Sciatic nerve (tissue), 2 donors: ENCODE results near the gene DALRD3. TPM values are rescaled to one million over a fixed set of nuclear protein-coding genes. Genes with fewer than 3 reads are reported as not detected.

Experiments used
- ATAC-seq: fragments of 200-7000 bp; cut with Tn5 transposase; one replicate; pipeline ENCODE4 v1.9.1; 2020; ENCODE audit warnings: mild to moderate bottlenecking, moderate library complexity
- DNase-seq: peaks from one replicate; pipeline ENCODE4 v3.0.0-alpha.2; 2020; ENCODE audit warnings: low spot score
- intact Hi-C: fragments of 100-400 bp; cut with DNase I; formaldehyde crosslinking; loops from one replicate; pipeline ENCODE4 v1.14.2; 2022
- total RNA-seq: library from RNA; stranded (reverse); fragmentation: NEBNext Ultra II Directional; extraction: Animal tissue kit (Norgen Biotek cat#: 25700); gene quantifications from one replicate; pipeline ENCODE4 v1.2.1, GENCODE V29; 2021
- donor health status: DM: no; HTN: no; CAD: no.
- donor health status: DM: no; HTN: no; CAD: no.

DALRD3 gene, protein sequence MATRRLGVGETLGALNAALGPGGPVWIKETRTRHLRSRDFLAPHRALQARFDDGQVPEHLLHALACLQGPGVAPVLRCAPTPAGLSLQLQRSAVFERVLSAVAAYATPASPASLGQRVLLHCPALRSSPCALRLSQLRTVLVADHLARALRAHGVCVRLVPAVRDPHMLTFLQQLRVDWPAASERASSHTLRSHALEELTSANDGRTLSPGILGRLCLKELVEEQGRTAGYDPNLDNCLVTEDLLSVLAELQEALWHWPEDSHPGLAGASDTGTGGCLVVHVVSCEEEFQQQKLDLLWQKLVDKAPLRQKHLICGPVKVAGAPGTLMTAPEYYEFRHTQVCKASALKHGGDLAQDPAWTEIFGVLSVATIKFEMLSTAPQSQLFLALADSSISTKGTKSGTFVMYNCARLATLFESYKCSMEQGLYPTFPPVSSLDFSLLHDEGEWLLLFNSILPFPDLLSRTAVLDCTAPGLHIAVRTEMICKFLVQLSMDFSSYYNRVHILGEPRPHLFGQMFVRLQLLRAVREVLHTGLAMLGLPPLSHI
- total RNA-seq, result 18.7 TPM

DNA sequence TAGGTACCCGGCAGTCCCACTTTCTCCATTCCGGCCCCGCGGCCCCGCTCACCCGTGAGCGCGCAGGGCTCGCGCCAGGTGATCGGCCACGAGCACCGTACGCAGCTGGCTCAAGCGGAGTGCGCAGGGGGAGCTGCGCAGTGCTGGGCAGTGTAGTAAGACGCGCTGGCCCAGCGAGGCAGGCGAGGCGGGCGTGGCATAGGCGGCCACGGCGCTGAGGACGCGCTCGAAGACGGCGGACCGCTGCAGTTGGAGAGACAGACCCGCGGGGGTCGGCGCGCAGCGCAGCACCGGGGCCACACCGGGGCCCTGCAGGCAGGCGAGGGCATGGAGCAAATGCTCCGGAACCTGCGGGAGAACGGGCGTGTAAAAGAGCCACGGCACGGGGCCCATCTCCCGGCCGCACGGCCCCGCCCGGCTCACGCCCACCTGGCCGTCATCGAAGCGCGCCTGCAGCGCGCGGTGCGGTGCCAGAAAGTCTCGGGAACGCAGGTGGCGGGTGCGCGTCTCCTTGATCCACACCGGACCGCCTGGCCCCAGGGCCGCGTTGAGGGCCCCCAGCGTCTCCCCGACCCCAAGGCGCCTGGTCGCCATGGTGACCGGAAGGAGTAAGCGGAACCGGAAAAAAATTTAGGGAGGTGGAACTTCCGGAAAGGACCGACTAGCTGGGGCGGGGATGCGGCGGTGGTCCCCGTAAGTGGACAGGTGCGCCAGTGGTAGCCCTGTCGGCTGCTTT is at the start of gene DALRD3:
DALRD3 (minus strand) TSS at position 610 of the 736 bp plus-strand sequence; CDS start at position 594, 16 bp downstream.
- ATAC-seq, result peak; percentile 3
- DNase-seq, result peak; percentile 82
- intact Hi-C loops, result no loop called here

DNA sequence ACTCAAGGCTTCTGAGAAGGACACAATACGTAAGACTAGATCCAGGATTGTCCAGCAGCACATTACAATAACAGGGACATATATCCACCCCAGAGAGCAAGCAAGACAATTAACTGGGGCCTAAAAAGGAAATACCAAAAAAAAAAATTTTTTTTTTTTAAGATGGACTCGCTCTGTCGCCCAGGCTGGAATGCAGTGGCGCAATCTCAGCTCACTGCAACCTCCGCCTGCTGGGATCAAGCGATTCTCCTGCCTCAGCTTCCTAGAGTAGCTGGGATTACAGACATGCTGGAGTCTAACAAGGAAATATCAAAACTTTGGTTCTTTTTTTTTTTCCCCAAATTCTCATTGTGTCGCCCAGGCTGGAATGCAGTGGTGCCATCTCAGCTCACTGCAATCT is 39.6 kb upstream of the DALRD3 start:
- ATAC-seq (no peak), DNase-seq (no peak)

DNA sequence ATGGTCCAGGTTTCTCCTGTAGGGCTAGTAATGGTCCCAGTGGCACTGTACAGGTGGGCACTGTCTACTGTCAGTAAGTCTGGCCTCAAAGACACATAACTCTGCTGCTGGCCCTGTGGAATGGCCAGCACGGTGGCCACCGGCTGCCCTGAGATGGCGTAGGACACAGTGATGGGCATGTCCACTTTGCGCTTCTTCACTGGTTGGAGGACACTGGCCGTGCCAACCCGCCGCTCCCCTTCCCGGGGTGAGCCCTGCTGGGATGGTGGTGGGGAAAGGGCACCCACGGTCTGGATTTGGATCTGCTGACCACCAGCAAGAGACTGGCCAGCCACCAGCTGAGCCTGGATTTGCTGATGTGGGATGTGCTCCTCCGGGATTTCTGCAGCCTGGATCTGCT is 38.9 kb upstream of the DALRD3 start:
- DNase-seq, result no peak
- no peak for ATAC-seq
- intact Hi-C loops, result no loop called here

More for the DNA sequence above, 39.6 kb upstream of the DALRD3 start:
- intact Hi-C loops, result no loop called here

DNA sequence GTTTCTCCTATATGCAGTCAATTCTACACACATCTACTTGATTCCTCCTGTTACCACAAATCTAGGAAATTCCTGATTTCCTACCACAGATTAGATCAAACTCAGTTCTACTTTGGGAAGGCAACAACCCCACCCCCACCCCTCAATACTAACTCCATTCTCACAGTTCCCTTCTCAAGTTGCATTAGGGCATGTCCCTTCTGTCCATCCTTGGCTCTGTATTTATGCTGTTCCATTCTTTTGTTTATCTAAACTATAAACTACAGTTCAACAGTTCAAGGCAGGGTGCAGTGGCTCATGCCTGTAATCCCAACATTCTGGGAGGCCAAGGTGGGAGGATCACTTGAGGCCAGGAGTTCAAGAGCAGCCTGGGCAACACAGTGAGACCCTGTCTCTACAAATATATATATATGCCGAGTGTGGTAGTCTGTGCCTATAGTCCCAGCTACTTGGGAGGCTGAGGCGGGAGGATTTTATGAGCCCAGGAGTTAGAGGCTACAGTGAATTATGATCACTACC is 36.0 kb upstream of the DALRD3 start:
- no peak for DNase-seq
- intact Hi-C loops, result no loop called here
- ATAC-seq, result no peak

DNA sequence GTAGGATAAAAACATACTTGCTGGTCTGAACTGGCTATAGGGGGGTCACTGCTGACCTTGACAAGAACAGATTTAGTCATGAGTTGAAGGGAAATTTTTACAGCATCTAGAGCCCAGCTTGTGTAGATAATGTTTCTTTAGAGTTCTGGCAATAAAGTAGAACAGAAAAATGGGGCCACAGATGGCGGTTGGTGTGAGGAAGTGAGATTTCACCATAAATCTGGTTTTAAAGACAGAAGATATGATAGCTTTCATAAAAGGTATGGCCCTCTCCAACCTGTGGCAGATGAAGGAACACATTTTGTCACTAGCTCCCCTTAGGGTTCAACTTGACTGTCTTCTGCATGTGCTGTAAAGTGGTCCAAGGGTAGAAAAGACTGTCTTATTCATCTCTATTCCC is 35.2 kb upstream of the DALRD3 start:
- intact Hi-C loops, result no loop called here
- DNase-seq, result no peak
- no peak for ATAC-seq

DNA sequence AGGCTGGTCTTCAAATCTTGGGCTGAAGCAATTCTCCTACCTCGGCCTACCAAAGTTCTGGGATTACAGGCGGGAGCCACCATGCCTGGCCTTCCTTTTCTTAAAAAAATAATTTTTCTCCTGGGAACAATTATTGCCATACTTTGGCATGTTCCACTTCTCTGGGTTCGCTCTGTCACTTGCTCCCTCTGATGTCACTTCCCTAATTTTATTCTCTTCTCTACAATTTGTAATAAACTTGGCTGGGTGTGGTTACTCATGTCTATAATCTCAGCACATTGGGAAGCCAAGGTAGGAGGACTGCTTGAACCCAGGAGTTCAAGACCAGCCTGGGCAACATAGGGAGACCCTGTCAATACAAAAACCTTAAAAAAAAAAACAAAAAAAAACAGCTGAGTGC is 16.9 kb upstream of the DALRD3 start:
- intact Hi-C loops, result no loop called here
- no peak for ATAC-seq
- no peak for DNase-seq

DNA sequence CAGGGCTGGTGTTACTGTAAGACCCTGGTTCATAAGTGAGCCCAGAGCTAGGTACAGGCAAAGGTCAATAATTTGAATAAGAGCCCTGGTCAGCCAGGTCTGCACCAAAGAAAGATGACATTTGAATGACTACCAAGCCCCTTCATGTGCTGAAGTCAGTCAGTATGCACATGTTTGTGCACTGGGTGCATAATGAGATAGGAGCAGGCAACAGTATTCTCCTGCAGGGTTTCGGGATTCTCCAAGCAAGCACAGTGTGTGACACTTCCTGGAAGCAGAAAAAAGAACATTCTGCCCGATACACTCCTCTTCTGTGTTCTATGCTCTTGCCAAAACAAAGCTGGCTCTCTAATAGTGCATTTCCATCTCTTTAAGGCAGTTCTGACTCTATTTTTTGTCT is 16.3 kb upstream of the DALRD3 start:
- DNase-seq (no peak), ATAC-seq (no peak)
- intact Hi-C loops, result no loop called here

DNA sequence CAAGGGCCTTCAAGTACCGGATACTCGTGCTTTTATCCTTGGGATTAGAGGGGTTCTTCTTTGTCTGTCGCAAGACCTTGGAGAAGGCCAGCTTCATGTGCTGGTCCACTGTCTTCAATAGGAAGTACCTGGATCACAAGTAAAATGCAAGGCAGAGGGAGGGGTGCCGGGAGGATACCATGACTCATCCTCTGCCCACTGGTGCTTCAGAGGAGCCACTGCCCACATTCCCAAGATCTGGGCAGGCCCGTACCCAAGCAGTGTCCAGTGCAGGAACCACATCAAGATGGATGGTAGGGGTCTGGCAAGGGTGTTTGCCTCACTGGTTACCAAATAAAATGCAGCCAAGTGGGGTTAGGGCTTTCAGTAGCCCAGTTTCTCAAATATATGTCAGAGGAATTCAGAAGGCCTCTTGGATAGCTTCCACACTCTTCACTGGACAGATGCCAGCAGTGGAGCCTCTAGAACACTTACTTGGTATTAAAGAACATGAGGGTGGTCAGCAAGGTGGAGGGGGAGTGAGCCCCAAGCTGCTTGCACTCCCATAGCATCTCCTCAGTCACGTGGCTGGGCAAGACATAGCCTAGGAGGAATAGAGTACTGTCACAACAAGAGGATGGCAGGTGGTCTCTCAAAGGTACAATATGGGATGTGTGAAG is 14.4 kb upstream of the DALRD3 start:
- DNase-seq (no peak), ATAC-seq (no peak)
- intact Hi-C loops, result no loop called here

DNA sequence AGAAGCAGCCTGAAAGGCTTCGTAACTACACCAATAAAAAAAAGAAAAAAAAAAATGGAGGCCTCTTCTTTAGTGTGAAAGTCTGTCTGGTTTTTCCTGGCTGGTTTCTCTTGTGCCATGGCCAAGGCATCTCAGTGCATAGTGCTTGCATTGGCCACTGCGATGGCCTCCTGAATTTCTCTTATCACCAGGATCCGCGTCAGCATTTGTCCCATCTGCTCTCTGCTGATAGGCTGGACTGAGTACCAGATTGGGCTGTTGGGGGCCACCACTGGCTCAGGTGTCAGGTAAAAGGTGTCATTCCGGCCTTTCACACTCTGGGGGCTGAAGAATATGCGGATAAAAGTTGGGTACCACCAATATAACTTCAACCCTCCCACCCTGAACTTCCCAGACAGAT is 11.9 kb upstream of the DALRD3 start:
- DNase-seq, result no peak
- ATAC-seq, result no peak
- intact Hi-C loops, result no loop called here

DNA sequence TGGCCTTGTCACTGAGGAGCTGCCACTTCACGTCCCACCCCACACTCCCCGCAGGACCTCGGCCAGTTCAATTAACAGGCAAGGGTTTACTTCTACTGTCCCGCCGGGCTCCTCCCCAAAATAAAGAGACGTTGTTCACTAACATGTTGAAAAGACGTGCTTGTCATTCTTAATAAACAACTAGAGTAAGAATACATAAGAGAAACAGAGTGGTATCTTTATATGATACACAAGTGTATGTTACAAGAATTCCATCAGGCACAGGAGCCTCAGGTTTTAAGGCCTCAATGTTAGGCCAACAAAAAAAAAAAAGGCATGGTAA is 11.1 kb upstream of the DALRD3 start:
- no peak for ATAC-seq
- intact Hi-C loops, result no loop called here
- no peak for DNase-seq

DNA sequence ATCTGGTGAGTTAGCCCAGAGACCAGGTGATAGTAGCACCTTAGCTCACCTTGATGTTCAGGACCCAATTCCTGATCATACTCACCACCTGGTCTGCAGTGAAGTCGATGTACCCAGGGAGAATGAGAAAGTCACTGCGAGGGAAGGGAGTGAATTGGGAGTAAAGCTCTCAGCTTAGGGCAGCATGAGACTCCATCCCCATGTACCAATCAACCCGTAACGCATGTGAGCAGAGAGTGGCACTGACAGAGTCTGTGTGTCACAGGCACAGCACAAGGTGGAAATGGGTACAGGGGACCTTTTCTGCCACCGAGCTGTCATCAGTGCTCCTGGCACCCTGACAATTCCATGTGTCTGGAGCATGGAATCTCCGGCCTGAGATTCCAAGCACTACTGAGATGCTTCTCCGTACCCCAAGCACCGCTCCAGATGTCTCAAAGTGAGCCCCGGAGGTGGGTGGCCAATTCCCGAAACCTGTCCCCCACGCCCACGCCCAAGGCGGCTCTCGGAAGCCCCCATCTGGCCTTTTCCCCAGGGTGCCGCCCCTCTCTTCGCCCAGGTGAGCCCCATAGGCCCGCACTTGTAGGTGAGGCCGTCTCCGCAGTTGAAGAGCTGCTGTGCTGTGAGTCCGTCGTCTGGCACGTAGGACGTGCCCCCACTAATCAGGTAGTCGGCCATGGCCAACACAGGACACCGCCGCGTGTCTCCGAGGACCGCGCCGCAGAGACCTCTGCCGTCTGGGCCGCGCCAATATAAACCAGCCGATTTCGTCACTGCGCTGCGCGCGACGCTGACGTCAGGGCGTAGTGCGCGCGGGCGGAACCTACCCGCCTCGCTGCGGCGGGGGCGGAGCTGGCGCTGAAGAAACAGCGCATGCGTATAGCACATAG is 10.5 kb upstream of the DALRD3 start, which contains the start of gene IMPDH2:
IMPDH2 (minus strand) TSS at position 726 of the 890 bp plus-strand sequence; CDS start at position 678, 48 bp downstream.
- DNase-seq, result peak; percentile 96
- peak; percentile 97 for ATAC-seq
- intact Hi-C loops, result no loop called here

DNA sequence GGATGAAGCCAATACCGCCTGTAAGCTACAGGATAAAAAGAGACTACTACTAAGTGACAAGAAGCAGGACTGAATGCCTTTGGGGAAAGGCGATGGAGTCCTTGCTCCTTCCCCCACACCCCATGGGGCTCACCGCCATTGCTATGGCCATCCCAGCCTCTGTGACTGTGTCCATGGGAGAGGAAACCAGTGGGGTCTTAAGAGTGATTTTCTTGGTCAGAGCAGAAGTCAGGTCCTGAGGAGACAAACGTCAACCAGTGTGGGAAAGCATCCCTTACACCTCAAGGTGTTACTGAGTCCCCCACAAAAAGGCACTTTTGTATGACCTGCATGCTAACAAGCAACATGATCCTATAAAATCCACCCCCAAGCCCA is 9.9 kb upstream of the DALRD3 start:
- no peak for DNase-seq
- no peak for ATAC-seq
- intact Hi-C loops, result no loop called here

DNA sequence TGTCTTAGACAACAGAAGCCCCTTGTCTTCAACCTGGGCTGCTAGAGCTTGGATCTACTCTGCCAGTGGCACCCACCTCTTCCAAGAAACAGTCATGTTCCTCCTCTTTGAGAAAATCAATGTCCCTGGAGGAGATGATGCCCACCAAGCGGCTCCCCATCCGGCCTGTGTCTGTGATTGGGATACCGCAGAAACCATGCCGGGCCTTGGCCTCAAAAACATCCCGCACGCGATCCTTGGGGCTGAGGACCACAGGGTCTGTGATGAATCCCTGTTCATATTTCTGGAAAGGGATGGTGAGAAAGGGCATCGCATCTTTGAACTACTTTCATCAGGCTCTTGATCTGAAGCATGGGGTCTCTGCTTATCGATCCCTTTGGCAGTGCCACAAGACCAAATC is 9.3 kb upstream of the DALRD3 start:
- intact Hi-C loops, result no loop called here
- ATAC-seq (no peak), DNase-seq (no peak)

DNA sequence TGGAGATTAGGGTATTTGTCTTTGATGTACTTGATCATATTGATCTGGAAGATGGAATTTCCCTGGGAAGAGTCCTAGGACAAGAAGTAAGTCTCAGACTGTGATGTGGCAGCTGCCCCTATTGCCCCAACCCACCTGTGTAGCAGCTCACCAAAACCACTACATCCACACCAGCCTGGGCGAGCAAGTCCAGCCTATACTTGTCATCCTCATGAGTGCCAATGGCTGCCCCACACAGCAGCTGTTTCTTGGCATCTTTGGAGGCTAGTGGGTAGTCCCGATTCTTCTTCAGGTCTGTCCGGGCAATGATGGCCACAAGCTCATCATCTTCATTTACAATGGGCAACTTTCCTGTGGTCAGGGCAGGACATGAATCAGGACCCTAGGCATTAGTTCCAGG is 8.2 kb upstream of the DALRD3 start:
- ATAC-seq, result no peak
- no peak for DNase-seq
- intact Hi-C loops, result no loop called here

DNA sequence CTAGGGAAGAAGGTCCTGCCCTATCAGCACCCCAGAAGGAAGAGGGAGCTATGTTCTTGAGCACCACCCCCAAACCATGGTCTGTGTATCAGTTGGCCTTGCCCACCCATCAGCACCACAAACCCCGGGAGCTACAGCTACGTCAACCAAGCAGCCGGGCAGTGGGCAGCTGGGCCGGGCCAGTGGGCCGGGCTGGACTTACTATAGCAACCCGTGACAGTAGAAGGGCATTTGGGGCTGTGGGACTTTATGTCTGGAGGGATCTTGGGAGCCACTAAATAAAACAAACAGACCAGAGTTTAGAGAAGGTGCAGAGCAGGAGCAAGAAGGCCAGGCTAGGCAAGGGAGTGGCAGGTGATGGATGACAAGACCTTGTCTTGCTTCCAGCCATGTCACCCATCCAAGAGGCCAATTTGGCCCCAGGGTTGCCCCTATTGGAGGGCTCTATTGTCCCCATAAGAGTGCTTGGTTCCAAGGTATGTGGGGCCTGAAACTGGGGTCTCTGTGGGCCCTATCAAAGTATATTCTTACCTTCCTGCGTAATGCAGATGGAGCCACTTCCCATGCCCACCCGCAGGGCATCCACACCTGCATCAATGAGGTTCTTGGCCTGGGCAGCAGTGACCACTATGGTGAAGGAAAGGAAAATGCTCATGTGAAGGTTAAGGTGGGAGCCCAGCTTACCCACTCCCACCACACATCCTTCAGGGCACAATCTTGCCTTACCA is 7.6 kb upstream of the DALRD3 start:
- ATAC-seq (no peak), DNase-seq (no peak)
- intact Hi-C loops, result no loop called here

DNA sequence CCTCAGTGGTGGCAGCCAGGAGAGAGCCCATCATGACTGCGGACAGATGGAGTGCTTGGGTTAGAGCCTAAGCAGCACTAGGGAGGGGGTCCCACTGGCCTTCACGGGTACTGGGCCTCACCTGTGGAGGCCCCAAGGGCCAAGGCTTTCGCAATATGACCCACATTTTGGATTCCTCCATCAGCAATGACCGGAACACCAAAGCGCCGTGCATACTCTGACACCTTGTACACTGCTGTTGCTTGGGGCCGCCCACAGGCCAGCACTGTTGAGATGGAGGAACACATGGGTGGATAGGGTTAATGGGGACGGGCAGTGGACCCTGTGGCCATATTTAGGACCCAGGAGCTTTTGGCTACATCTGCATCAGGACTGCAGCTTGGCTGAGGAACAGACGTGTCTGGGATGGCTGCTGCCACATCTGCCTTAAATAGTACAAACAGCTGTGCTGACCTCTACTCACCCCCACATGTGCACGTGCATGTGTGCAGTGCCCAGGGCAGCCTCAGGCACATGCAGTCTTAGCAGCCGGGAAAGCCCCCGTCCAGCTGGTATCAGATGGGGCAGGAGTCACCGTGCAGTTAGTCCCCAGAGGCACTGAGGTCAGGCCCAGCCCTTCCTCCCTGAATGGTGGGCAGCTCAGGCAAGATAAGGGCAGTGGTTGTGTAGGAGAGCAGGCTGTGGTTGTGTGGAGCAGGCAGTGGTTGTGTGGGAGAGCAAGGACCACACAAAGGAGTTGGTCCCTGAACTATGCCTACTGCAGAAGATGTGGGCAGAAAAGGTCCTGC is 6.8 kb upstream of the DALRD3 start:
- no peak for DNase-seq
- intact Hi-C loops, result no loop called here
- ATAC-seq, result no peak

DNA sequence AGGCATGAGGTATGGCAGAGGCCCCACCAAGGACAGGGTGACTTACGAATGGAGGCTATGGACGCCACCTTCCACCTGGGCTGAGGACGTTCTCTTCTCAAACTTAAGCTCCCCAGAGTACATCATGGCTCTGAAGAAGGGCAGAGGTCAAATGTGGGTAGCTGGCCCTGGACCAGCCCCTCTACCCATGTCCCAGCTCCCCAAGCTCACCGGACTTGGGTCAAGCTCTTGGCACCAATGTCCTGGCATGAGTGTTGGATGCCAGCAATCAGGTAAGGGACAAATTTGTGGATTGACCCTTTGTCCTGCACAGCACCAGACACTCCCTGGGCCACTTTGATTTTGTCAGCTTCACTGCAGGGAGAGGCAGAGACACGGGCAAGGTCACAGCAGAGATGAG is 6.1 kb upstream of the DALRD3 start:
- intact Hi-C loops, result no loop called here
- ATAC-seq (no peak), DNase-seq (no peak)
